ENCODE measurements around the gene AOPEP.

- no peak for TF ChIP-seq POLR2A (IDR thresholded peaks at IDR 0.05)
- no peak for TF ChIP-seq CTCF (IDR thresholded peaks at IDR 0.05)
These were observed 7.7 kb downstream of the AOPEP start for GRCh38 chr9:94734054-94734754.
